NCI-H2029 (cell line): ENCODE measurements around the gene APOE.
"Not testable (repeated sequence)": the region's sequence is repeated elsewhere in the genome, so short reads cannot be mapped to it uniquely, and the experiment has no call there.

ENCODE experiments used
- DNase-seq: peaks from one replicate; lab custom pipeline; 2025; lab: John Stamatoyannopoulos, UW

The APOE gene

GRCh38 chr19:44909775-44910174, 4.2 kb downstream of the APOE start:
- no peak for DNase-seq

GRCh38 chr19:44911896-44912295, 6.3 kb downstream of the APOE start:
- not testable (repeated sequence) for DNase-seq

- DNase-seq = no peak
These were observed 7.3 kb downstream of the APOE start for GRCh38 chr19:44912854-44913253.

- not testable (repeated sequence) for DNase-seq
These were observed 8.2 kb downstream of the APOE start for GRCh38 chr19:44913512-44914432.

- peak; percentile 75 for DNase-seq
These were observed 9.0 kb downstream of the APOE start, which contains the start of gene APOC1 for GRCh38 chr19:44914433-44915206. TSS of gene APOC1 (plus strand) at chr19:44914608. CDS start at chr19:44914892, 284 bp downstream.

- no peak for DNase-seq
These were observed 18.7 kb downstream of the APOE start for GRCh38 chr19:44924243-44924725.

- DNase-seq = no peak
These were observed 19.7 kb downstream of the APOE start for GRCh38 chr19:44925114-44925891.

GRCh38 chr19:44926245-44927077, 20.9 kb downstream of the APOE start:
- not testable (repeated sequence) for DNase-seq

- DNase-seq = no peak
These were observed 22.1 kb downstream of the APOE start for GRCh38 chr19:44927746-44928145.

- DNase-seq = no peak
These were observed 24.5 kb downstream of the APOE start for GRCh38 chr19:44930088-44930487.

GRCh38 chr19:44931541-44931940, 25.9 kb downstream of the APOE start:
- DNase-seq = no peak

- no peak for DNase-seq
These were observed 34.1 kb downstream of the APOE start for GRCh38 chr19:44939668-44940067.

- DNase-seq = no peak
These were observed 36.5 kb downstream of the APOE start, which contains the start of gene APOC4 for GRCh38 chr19:44942067-44942571. TSS of gene APOC4 (plus strand) at chr19:44942237. CDS start at chr19:44942278, 41 bp downstream.

- no peak for DNase-seq
These were observed 38.2 kb downstream of the APOE start for GRCh38 chr19:44943801-44944249.

GRCh38 chr19:44947041-44947581, 41.5 kb downstream of the APOE start:
- no peak for DNase-seq

GRCh38 chr19:44948237-44948636, 42.6 kb downstream of the APOE start:
- no peak for DNase-seq

GRCh38 chr19:44948763-44949374, 43.3 kb downstream of the APOE start:
- DNase-seq = no peak

- DNase-seq = no peak
These were observed 44.0 kb downstream of the APOE start for GRCh38 chr19:44949550-44949949.
